GM18502 (cell line): ENCODE data around the gene C1orf159.
A peak's percentile ranks its signal among the peaks of the same experiment; 100 is the strongest.

Experiments
- ATAC-seq: cut with Tn5 transposase; IDR thresholded peaks from one replicate; pipeline ENCODE4 v1.9.1; 2021; ENCODE audit warnings: mild to moderate bottlenecking; ENCODE audit not compliant: unreplicated experiment, poor library complexity

Gene C1orf159

GRCh38 chr1:1044455-1045078 is 71.3 kb downstream of the C1orf159 start:
- no peak for ATAC-seq

DNA sequence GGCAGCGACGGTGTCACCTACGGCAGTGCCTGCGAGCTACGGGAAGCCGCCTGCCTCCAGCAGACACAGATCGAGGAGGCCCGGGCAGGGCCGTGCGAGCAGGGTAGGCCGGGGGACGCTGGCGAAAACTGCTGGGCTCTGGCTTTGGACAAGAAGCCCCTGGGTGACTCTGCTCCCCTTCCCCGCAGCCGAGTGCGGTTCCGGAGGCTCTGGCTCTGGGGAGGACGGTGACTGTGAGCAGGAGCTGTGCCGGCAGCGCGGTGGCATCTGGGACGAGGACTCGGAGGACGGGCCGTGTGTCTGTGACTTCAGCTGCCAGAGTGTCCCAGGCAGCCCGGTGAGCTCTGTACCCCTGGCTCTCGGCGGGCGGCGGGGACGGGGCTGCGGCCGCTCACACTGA is 72.0 kb downstream of the C1orf159 start:
- ATAC-seq, result no peak

- ATAC-seq, result no peak
These were observed 72.5 kb downstream of the C1orf159 start for GRCh38 chr1:1043411-1043810.

- ATAC-seq, result no peak
These were observed 73.1 kb downstream of the C1orf159 start for GRCh38 chr1:1042835-1043234.

DNA sequence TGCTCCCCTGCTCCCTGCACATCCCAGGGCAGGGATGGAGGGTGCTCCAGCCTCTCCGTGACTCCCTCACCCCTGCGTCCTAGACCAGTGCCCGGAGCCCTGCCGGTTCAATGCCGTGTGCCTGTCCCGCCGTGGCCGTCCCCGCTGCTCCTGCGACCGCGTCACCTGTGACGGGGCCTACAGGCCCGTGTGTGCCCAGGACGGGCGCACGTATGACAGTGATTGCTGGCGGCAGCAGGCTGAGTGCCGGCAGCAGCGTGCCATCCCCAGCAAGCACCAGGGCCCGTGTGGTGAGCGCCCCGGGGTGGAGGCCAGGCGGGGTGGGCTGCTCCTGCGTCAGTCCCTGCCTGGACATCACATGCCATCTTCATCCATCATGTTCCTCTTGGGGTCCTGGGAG is 74.0 kb downstream of the C1orf159 start:
- ATAC-seq, result no peak

GRCh38 chr1:1041092-1041523 is 74.8 kb downstream of the C1orf159 start:
- ATAC-seq, result no peak

GRCh38 chr1:1040004-1040991 is 75.6 kb downstream of the C1orf159 start:
- ATAC-seq, result no peak

DNA sequence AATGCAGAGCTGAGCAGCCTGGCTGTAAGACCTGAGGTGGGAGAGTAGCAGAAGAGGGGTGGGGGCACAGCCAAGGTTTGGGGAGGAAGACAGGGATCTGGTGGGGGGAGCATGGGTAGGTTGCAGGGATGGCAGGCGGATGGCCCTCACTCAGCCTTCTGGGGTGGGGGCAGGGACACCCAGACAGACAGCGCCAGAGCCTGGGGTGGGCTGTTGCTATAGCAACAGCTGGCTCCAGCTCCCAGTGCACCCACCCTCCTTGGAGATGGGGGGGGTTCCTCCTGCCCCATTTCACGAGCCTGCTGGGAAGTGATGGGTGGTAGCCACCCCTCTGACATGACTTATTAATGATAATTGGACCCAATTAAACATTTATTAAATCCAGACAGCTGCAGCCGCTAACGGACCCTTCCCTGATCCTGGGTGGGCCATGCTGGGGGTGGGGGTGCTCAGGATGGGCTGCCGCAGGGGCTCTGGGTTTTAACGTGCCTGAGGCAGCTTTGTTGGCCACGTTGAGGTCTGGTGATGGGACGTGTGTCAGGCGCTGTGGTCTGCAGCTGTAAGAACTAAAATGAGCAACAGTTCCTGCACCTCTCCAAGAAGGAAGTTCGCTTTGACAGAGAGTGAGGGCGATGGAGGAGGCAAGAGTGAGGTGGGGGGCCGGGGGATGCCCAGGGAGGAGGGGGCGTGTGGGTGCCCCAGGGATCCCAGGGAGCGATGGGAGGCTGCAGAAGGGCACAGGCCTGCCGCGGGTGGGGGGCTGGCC is 76.6 kb downstream of the C1orf159 start:
- no peak for ATAC-seq

DNA sequence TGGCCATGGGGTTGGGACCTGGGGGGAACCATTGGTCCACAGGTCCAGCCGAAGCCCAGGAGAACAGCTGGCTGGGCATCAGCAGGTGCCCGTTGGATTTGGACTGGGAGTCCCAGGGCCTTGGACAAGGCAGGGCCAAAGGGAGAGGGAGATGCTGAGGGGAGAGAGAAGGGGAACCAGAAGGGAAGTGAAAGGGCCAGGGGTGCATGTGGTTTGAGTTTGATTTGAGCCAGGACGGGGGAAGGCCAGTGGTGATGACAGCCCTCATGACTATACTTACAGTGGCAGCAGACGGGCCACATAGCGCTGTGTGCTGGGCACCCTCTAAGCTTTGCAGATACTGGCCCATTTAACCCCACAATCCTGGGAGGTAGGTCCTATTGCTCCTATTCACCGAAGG is 77.2 kb downstream of the C1orf159 start:
- peak; percentile 32 for ATAC-seq

DNA sequence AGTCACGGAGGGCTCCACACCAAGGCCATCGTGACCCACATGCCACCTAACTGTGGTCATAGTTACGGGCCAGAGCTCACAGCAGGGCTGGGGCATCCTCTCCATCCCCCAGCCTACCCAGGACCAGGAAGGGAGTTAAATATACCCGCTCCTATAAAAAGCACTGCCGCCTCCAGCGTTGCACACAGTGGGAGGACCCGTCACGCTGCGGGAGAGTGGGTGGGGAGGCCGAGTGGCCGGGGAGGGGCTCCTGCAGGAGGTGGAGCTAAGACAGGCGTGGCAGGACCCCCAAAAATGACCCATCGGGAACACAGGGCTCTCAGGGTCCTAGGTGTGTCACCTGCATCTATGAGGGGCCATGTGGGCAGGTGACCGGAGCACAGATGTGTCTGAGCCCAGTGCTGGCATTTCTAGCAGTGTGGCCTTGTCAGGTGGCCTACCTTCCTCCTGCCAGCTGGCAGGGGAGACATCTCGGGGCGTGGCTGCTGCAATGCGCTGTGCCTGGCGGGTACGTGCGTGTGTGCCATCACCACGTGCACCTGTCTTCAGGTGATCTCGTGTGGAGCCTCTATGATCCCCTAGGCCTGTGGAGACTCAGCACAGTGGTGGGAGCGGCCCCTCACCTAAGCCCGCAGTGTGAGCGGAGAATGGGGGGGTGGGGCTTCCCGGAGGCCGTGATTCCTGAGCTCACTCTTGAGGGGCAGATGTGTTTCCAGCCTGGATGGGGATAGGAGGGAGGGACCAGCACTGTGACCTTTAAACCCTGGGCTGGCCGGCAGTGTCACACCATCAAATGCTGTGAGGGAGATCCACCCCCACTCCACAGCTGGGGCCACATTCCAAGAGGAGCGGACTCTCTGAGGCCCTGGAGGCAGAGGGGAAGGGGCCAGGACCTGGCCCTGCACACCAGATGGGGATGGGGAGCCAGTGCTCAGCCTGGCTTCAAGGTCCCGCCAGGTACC is 78.2 kb downstream of the C1orf159 start:
- ATAC-seq, result no peak

DNA sequence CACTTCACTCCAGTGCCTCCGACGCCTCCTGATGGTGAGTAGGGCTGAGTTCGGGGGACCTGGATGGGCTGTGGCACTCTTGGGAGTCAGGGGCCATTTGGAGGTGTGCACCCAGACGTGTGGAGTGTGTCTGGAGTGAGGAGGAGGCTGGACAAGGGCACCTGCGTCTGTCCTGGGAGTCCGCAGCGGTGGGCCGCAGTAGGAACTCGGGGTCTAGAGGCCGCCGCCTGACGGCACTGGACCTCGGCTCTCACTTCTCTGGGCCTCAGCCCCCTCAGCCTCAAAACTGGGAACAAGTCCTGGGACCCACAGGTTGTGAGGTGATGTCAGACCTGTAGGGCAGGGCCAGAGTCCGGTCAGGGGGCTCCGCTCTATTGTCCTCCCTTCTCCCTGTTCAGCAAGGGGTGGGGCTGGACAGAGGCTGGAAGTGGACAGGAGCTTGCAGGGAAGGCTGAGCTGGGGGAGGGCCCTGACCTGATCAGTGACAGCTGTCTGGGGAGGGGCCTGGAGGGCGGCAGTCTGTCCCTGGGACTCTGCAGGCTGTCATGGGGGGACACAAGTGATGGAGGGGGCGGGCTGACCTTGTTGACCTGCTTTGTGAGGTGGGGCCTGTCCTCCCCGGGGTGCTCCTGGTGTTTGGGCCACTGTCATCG is 80.5 kb downstream of the C1orf159 start:
- ATAC-seq, result no peak

- ATAC-seq, result no peak
These were observed 81.5 kb downstream of the C1orf159 start for GRCh38 chr1:1034439-1034781.

- no peak for ATAC-seq
These were observed 82.0 kb downstream of the C1orf159 start for GRCh38 chr1:1033731-1034438.

- ATAC-seq, result peak; percentile 86
These were observed 82.8 kb downstream of the C1orf159 start for GRCh38 chr1:1033009-1033587.

- ATAC-seq, result peak; percentile 3
These were observed 83.5 kb downstream of the C1orf159 start for GRCh38 chr1:1032424-1032823.
